HG03064 (cell line): Measurements from ENCODE around the gene TANGO2.

Experiments used
- ATAC-seq: cut with Tn5 transposase; IDR thresholded peaks from one replicate; pipeline ENCODE4 v1.9.1; 2021; ENCODE audit warnings: low read depth; ENCODE audit not compliant: unreplicated experiment

TANGO2 gene

GRCh38 chr22:20113551-20114310 is 92.8 kb downstream of the TANGO2 start:
- no peak for ATAC-seq

GRCh38 chr22:20114506-20115475 is 93.9 kb downstream of the TANGO2 start:
- ATAC-seq = no peak

- no peak for ATAC-seq
Observed at GRCh38 chr22:20115691-20116375, 94.9 kb downstream of the TANGO2 start, which contains the start of gene RANBP1. Gene RANBP1 (plus strand): TSS chr22:20116104. CDS start chr22:20116185, 81 bp downstream.

GRCh38 chr22:20116376-20116950 is 95.6 kb downstream of the TANGO2 start:
- peak; percentile 5 for ATAC-seq
